D721Med (cell line): ENCODE data around the gene SEMA6A.

Source experiments
- DNase-seq: peaks from one replicate; pipeline ENCODE4 v3.0.0; 2011; ENCODE audit warnings: low spot score; ENCODE audit not compliant: insufficient read length
- FAIRE-seq: peaks from 2 replicates; lab custom pipeline; 2011; peaks lifted over from hg19 to GRCh38; lab: Jason Lieb, UNC
- TF ChIP-seq, protein P1 (sequence below): IDR thresholded peaks from 2 replicates; pipeline ENCODE4 v1.5.1; 2012; ENCODE audit warnings: mild to moderate bottlenecking, control low read depth; ENCODE audit not compliant: insufficient read depth; ENCODE audit errors: missing control alignments

SEMA6A gene

DNA sequence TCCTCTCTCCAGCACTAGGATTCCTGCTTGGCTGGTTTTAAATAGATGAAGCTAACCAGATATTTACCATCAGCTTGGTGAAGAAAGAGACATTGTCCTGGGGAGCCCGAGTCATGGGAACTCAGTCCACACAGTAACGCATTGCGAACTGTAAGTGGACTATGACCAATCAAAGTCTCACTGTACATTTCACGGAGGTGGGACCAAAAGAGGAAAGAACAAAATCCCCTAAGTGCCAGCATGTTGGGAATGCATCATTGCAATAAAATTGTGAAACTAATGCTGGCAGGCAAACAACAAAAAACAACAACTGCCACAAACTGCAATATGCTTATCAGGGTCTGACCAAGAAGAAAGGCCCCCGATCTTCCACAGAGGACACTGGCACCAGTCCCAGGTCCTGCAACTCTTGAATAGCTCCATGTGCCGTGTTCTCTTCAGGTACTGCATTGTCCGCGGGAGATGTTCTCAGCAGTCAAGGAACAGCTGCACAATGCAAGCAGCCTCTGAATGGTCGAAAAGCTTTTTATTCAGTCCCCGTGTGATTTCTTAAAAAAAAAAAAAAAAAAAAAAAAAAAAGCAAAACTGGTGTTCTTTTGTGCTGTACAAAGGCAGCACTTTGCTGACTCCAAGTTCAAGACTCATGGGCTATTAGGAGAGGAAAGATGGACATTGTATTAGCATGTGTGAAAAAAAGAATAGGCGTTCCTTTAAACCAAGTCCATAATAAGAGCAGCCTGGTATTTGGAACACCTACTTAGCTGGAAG, 38.1 kb downstream of the SEMA6A start:
- FAIRE-seq (no peak), DNase-seq (no peak)
- TF ChIP-seq, protein P1, sequence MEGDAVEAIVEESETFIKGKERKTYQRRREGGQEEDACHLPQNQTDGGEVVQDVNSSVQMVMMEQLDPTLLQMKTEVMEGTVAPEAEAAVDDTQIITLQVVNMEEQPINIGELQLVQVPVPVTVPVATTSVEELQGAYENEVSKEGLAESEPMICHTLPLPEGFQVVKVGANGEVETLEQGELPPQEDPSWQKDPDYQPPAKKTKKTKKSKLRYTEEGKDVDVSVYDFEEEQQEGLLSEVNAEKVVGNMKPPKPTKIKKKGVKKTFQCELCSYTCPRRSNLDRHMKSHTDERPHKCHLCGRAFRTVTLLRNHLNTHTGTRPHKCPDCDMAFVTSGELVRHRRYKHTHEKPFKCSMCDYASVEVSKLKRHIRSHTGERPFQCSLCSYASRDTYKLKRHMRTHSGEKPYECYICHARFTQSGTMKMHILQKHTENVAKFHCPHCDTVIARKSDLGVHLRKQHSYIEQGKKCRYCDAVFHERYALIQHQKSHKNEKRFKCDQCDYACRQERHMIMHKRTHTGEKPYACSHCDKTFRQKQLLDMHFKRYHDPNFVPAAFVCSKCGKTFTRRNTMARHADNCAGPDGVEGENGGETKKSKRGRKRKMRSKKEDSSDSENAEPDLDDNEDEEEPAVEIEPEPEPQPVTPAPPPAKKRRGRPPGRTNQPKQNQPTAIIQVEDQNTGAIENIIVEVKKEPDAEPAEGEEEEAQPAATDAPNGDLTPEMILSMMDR, result no peak

DNA sequence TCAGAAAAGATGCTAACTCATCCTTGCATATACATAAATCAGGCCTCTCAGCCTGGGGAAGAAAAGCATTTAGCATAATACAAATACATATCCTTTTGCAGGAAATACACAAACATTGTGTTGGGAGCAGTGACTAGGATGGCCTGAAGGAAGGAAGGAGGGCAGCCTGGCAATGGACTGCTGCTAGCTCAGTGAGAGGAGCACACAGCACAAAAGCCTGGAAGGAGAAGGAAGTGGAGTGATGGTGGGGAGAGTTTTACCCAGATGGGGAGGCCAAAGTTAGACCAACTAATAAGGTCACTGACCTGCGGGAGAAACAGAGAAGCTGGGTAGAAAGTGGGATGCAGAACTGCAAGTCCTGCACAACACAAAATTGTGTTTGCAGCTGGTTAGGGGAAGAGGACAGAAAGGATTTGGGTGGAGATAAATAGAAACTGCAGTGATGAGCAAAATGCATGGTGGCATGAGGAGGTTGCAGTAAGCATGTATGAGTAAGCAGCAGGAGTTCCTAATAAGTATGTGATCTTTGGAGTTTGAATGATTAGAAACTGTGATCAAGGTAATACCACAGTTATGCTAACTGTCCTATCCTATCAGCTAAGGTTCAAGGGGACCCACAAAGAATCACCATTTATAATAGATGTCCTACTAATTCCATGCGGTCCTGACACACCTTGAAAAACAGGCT, 39.5 kb downstream of the SEMA6A start:
- TF ChIP-seq, protein P1, result no peak
- FAIRE-seq (no peak), DNase-seq (no peak)

DNA sequence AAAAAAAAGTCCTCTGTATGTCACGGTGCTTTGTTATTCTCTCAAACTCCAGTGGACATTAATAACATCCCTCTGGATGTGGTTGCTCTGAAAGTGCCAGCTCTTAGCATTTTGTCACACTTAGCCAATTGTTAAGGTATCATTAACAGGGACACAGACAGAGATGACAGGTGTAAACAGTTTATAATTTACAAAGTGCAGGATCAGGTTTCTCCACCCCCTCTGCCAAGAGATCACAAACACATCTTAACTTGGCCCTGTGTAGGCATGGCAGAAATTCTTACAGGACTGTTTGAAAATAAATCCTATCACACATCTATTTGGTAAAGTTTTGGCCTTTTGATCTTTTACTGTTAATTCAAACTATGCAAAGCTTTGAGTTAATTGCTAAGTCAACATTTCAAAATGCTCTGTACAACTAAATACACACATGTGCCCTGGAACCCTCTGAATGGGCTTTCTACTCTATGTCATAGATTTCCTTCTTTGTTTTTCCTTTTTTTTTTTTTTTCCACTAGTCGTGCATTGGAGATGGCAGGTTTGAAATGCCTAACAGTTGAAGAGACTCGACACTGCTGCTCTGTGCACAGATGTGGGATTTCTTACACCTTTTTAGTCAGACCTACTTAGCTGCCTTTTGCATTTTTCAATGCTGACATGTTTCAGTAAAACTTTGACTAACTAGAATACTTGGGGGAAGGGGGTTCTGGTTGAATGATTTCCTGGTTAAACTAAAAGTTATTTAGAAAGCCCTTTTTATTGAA, 41.7 kb downstream of the SEMA6A start:
- no peak for FAIRE-seq
- no peak for DNase-seq
- TF ChIP-seq, protein P1, result no peak

DNA sequence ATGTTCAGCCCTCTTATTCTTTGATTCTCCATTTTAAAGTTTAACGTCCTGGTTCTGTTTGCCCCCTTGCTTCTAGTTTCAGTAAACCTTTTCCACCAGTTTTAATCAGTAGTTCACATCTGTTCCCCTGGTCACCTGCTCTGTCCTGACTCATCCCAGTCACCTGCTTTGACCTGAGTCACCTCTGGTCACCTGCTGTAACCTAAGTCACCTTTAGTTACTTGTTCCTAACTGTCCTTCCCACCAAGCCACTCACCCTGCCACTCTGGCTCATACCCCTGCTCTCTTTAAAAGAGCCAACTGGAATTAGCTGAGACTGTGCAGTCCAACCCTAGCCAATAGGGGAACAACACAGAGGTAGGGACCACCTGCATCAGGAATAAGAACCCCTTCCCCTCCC, 43.0 kb downstream of the SEMA6A start:
- DNase-seq (no peak), FAIRE-seq (no peak)
- TF ChIP-seq, protein P1, result no peak

DNA sequence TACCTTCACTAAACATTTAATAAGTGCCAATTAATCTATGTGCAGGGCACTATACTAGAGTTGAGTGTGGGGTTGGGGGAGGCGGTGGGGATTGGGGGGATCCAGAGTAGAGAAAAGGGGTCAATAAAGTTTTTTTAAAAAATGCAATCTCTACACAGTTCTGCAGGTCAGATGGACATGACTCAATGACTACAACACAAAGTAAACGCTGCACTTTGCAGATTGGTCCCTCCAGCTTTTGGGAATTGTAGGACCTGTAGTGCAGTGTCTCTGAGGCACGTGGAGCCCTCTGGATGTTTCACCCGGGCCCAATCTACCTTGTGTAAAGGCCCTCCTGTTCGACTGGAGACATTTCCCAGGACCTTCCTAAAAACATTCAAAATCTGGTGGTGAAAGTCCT, 43.5 kb downstream of the SEMA6A start:
- TF ChIP-seq, protein P1, result no peak
- no peak for DNase-seq
- no peak for FAIRE-seq

DNA sequence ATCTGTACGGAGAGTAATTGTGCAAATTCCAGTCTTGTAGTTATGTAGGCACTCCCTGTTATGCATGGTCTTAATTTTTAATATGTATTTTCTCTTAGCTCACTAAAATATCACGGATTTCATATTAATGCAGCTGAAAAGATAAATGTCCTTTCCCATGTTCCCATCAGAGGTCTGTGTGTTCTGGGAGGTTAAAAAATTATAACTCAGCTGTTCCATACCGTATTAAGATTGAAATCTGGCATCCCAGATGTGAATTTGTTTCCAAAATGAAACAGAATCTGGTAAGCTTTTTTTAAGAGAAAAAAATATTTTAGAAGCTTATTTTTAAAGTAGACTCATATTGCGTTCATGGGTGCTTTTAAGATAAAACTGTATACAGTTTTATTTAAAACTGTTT, 44.3 kb downstream of the SEMA6A start:
- DNase-seq (no peak), FAIRE-seq (no peak)
- TF ChIP-seq, protein P1, result no peak

DNA sequence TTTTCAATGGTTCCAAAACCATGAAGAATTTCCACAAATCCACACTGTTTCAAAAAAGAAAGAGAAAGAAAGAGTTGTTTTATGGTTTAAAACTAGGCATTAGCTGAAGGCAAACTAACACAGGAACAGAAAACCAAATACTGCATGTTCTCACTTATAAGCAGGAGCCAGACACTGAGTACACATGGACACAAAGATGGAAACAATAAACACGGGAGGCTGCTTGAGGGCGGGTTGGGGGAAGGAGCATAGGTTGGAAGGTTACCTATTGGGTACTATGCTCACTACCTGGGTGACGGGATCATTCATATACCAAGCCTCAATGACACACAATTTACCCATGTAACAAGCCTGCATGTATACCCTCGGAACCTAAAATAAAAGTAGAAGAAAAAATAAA, 45.0 kb downstream of the SEMA6A start:
- TF ChIP-seq, protein P1, result no peak
- DNase-seq, result no peak
- FAIRE-seq, result no peak
